ENCODE data around the gene FGR. TPM values are rescaled to one million over a fixed set of nuclear protein-coding genes. Genes with fewer than 3 reads are reported as not detected.
A peak's percentile ranks its signal among the peaks of the same experiment; 100 is the strongest.
"Not testable (repeated sequence)": the region's sequence is repeated elsewhere in the genome, so short reads cannot be mapped to it uniquely, and the experiment has no call there.

The FGR gene
- polyA plus RNA-seq, 1 experiment, result not detected

DNA sequence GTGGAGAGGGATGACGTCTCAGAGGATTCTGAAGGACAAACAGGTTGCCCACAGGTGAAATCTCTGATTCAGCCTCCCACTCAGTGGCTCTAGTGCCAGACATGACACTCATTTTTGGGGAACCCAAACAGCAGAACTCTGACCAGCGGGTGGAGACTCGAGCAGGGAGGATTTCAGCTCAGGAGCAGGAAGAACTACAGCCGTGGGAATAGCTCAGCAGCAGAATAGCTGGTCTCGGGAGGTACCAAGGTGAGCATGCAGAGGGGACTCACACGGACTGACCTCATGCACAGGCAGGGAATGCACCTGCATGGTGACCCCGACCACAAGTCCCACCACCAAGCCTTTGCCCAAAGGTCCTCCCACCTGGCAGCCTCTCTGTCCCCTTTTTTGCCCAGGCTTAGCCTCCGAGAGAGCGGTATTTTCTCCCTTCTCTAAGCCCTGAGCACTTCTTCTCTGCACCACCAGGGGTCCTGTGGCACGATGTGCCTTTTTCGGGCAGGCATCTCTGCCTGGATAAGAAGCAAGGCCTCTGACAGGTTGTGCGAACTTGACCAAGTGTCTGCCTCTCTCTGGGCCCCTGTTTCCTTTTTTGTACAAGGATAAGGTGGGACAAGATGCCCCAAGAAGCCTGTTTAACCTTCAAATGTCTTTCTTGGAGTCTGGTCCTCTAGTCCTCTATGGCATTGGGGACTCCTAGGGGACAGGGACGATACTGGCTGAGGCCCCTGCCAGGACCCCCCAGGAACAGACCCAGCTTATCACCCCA is 8.8 kb upstream of the FGR start:
- no peak for DNase-seq (ENCODE audit: low read depth)
- Histone ChIP-seq H3K4me3 (ENCODE audit: low read depth, low read length) (no peak overlapping the region), H3K36me3 (ENCODE audit: control insufficient read depth, insufficient read depth, low read length) (no peaks in the 10 kb centered on the region), H3K27me3 (ENCODE audit: control insufficient read depth, insufficient read depth, low read length) (no peaks in the 10 kb centered on the region)
- TF ChIP-seq CTCF (IDR thresholded peaks at IDR 0.05; ENCODE audit: insufficient read depth, low read depth, low read length), result peak; percentile 91
- CTCF ChIA-PET, result interaction anchor here (0.7 to 2.6 kb wide), 5 partner anchors 8 to 311 kb away, joined by 3 to 30 read pairs (median 5); no protein-coding TSS in a partner anchor
- POLR2A ChIA-PET, result no interaction called here

DNA sequence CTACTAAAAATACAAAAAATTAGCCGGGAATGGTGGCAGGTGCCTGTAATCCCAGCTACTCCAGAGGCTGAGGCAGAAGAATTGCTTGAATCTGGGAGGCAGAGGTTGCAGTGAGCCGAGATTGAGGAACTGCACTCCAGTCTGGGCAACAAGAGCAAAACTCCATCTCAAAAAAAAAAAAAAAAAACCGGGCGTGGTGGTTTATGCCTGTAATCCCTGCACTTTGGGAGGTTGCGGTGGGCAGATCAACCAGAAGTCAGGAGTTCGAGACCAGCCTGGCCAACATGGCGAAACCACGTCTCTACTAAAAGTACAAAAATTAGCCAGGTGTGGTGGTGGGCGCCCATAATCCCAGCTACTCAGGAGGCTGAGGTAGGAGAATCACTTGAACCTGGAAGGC is 5.5 kb upstream of the FGR start:
- H3K4me3 ChIP-seq (ENCODE audit: low read depth, low read length); POLR2A ChIA-PET; DNase-seq (ENCODE audit: low read depth); H3K27me3 ChIP-seq (ENCODE audit: control insufficient read depth, insufficient read depth, low read length); H3K36me3 ChIP-seq (ENCODE audit: control insufficient read depth, insufficient read depth, low read length): not testable (repeated sequence)
- CTCF ChIA-PET, result interaction anchor here (1.5 kb wide), 1 partner anchor 32 kb away, joined by 4 read pairs; the partner anchor contains the start of gene IFI6

DNA sequence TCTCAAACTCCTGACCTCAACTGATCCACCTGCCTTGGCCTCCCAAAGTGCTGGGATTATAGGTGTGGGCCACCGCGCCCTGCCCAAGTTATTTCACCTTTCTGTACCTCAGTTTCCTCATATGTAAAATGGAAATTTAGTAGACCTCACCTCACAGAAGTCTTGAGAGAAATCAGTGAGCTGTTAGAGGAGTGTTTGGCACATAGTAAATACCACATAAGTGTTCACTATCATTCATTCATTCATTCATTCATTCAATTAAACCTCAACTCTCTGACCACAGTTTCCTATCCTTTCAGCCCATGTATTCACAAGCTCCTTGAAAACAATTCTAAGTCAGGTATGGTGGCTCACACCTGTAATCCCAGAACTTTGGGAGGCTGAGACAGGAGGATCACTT is 3.8 kb upstream of the FGR start:
- POLR2A ChIA-PET, result no interaction called here

GRCh38 chr1:27638047-27638734 is 3.2 kb upstream of the FGR start:
- Histone ChIP-seq H3K36me3 (ENCODE audit: control insufficient read depth, insufficient read depth, low read length) (no peaks in the 10 kb centered on the region), H3K4me3 (ENCODE audit: low read depth, low read length) (no peak overlapping the region), H3K27me3 (ENCODE audit: control insufficient read depth, insufficient read depth, low read length) (peaks cover 4% of the 10 kb centered on the region; the same call in 1 of the 2 replicates)
- DNase-seq (ENCODE audit: low read depth), result no peak
- ChIA-PET POLR2A (no interaction called here), CTCF (interaction anchor here (2.0 kb wide), 1 partner anchor 25 kb away, joined by 5 read pairs; no protein-coding TSS in a partner anchor)
- TF ChIP-seq CTCF (IDR thresholded peaks at IDR 0.05; ENCODE audit: insufficient read depth, low read depth, low read length), result no peak

More for the DNA sequence above, 3.8 kb upstream of the FGR start:
- DNase-seq (ENCODE audit: low read depth), result no peak
- H3K27me3 ChIP-seq (ENCODE audit: control insufficient read depth, insufficient read depth, low read length), result peaks cover 4% of the 10 kb centered on the region; the same call in 1 of the 2 replicates
- CTCF ChIA-PET, result interaction anchor here (1.7 to 2.0 kb wide), 2 partner anchors 10 to 24 kb away, joined by 4 to 5 read pairs; no protein-coding TSS in a partner anchor
- no peaks in the 10 kb centered on the region for H3K36me3 ChIP-seq (ENCODE audit: control insufficient read depth, insufficient read depth, low read length)
- H3K4me3 ChIP-seq (ENCODE audit: low read depth, low read length), result no peak overlapping the region
- TF ChIP-seq CTCF (IDR thresholded peaks at IDR 0.05; ENCODE audit: insufficient read depth, low read depth, low read length), result no peak

DNA sequence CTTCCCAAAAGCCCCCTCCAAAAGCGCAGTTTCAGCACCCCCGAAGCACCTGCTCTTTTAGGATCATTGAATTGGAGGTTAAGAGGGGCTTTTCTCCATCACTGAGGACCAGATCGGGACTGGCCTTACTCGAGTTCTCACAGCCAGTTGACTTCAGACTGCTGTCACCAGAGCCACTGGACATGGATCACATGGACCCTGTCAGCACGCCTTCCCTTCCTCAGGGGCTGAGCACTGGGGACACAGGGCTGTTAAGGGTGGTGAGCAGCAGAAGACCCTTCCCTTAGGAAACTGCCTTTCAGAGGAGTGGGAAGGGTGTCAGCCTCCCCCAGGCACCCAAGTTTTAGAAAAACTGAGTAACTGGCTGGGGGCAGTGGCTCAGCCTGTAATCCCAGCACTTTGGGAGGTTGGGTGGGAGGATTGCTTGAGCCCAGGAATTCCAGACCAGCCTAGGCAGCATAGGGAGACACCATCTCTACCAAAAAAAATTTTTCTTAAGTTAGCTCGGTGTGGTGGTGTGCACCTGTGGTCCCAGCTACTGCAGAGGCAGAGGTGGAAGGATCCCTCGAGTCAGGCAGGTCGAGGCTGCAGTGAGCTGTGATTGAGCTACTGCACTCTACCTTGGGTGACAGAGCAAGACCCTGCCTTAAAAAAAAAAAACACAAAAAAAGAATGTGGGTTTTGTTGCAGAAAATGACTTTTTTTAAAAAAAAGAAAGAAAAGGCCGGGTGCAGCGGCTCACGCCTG is 584 bp upstream of the FGR start:
- ChIA-PET POLR2A (no interaction called here), CTCF (no interaction called here)
- no peak for DNase-seq (ENCODE audit: low read depth)
- no peak for TF ChIP-seq CTCF (IDR thresholded peaks at IDR 0.05; ENCODE audit: insufficient read depth, low read depth, low read length)
- no peak overlapping the region for H3K4me3 ChIP-seq (ENCODE audit: low read depth, low read length)
- peaks cover 4% of the 10 kb centered on the region; the same call in 1 of the 2 replicates for H3K27me3 ChIP-seq (ENCODE audit: control insufficient read depth, insufficient read depth, low read length)
- H3K36me3 ChIP-seq (ENCODE audit: control insufficient read depth, insufficient read depth, low read length), result no peaks in the 10 kb centered on the region

Measured in BJ (cell line).